GM23338 (cell line): Measurements from ENCODE around the gene C4BPA. TPM values are rescaled to one million over a fixed set of nuclear protein-coding genes. Genes with fewer than 3 reads are reported as not detected.
A peak's percentile ranks its signal among the peaks of the same experiment; 100 is the strongest.

Experiments used
- ATAC-seq: fragments of 200-7000 bp; cut with Tn5 transposase; 3 replicates; pipeline ENCODE4 v1.9.1; 2020
- DNase-seq: peaks from one replicate; pipeline ENCODE4 v3.0.0-alpha.2; 2015; ENCODE audit warnings: low spot score
- H2AFZ ChIP-seq: fragments of 200-600 bp; sonication (generic); 2 replicates; pipeline ENCODE4 v1.8.0; 2016; ENCODE audit warnings: antibody characterized with exemption, mild to moderate bottlenecking, moderate library complexity
- H3F3A ChIP-seq: fragments of 200-600 bp; sonication (generic); replicated peaks from 2 replicates; pipeline ENCODE4 v1.8.0; 2017; ENCODE audit warnings: antibody characterized with exemption, mixed run types, low read depth
- H3K27ac ChIP-seq: fragments of 200-600 bp; sonication (generic); 2 replicates; pipeline ENCODE4 v1.6.1; 2016; ENCODE audit warnings: low read depth
- H3K27me3 ChIP-seq: fragments of 200-600 bp; sonication (generic); 2 replicates; pipeline ENCODE4 v1.8.0; 2016; ENCODE audit warnings: mild to moderate bottlenecking, mixed run types, moderate library complexity; ENCODE audit not compliant: insufficient read depth
- H3K36me3 ChIP-seq: fragments of 200-600 bp; sonication (generic); 2 replicates; pipeline ENCODE4 v1.8.0; 2016; ENCODE audit warnings: mild to moderate bottlenecking; ENCODE audit not compliant: insufficient read depth
- H3K4me1 ChIP-seq: fragments of 200-600 bp; sonication (generic); 2 replicates; pipeline ENCODE4 v1.8.0; 2016; ENCODE audit warnings: mild to moderate bottlenecking, moderate library complexity; ENCODE audit not compliant: insufficient read depth
- H3K4me2 ChIP-seq: fragments of 200-600 bp; sonication (generic); 2 replicates; pipeline ENCODE4 v1.7.1; 2017; ENCODE audit warnings: mixed run types
- H3K4me3 ChIP-seq: fragments of 200-600 bp; sonication (generic); 2 replicates; pipeline ENCODE4 v1.6.1; 2016; ENCODE audit warnings: mixed run types
- H3K79me2 ChIP-seq: fragments of 200-600 bp; sonication (generic); replicated peaks from 2 replicates; pipeline ENCODE4 v1.8.0; 2017; ENCODE audit warnings: mild to moderate bottlenecking; ENCODE audit not compliant: insufficient read depth
- H3K9me2 ChIP-seq: fragments of 200-600 bp; sonication (generic); 2 replicates; pipeline ENCODE4 v1.8.0; 2017; ENCODE audit not compliant: insufficient read depth
- H4K20me1 ChIP-seq: fragments of 200-600 bp; sonication (generic); replicated peaks from 2 replicates; pipeline ENCODE4 v1.8.0; 2017; ENCODE audit warnings: mild to moderate bottlenecking; ENCODE audit not compliant: insufficient read depth
- H3K27ac Mint-ChIP-seq: 2 replicates; pipeline ENCODE4 v1.8.0; 2020; ENCODE audit warnings: inconsistent platforms, mild to moderate bottlenecking, moderate library complexity, mixed read lengths
- H3K27me3 Mint-ChIP-seq: 3 replicates; pipeline ENCODE4 v1.8.0; 2022; ENCODE audit warnings: low read depth, mild to moderate bottlenecking, moderate library complexity, mixed read lengths, inconsistent platforms; ENCODE audit not compliant: insufficient read depth, poor library complexity
- H3K36me3 Mint-ChIP-seq: 3 replicates; pipeline ENCODE4 v1.8.0; 2021; ENCODE audit warnings: low read depth, mild to moderate bottlenecking, inconsistent platforms, moderate library complexity, mixed read lengths
- H3K4me1 Mint-ChIP-seq: 3 replicates; pipeline ENCODE4 v1.8.0; 2020; ENCODE audit warnings: mild to moderate bottlenecking, inconsistent platforms, mixed read lengths
- H3K4me3 Mint-ChIP-seq: 3 replicates; pipeline ENCODE4 v1.8.0; 2021; ENCODE audit warnings: moderate library complexity, mild to moderate bottlenecking, inconsistent platforms, mixed read lengths
- H3K9me3 Mint-ChIP-seq: 3 replicates; pipeline ENCODE4 v1.8.0; 2020; ENCODE audit warnings: moderate library complexity, mild to moderate bottlenecking, inconsistent platforms, mixed read lengths
- CREB1 ChIP-seq: fragments of 250-450 bp; sonication (Bioruptor Pico); IDR thresholded peaks from 2 replicates; pipeline ENCODE4 v1.5.0; 2020; ENCODE audit warnings: low read depth, mild to moderate bottlenecking, moderate library complexity
- EZH2 ChIP-seq: fragments of 200-600 bp; sonication (generic); IDR thresholded peaks from one replicate; pipeline ENCODE4 v1.8.0; 2017; ENCODE audit warnings: antibody characterized with exemption, mild to moderate bottlenecking, low read depth; ENCODE audit not compliant: unreplicated experiment
- EZH2phosphoT487 ChIP-seq: fragments of 200-600 bp; sonication (generic); IDR thresholded peaks from one replicate; pipeline ENCODE4 v1.8.1; 2018; ENCODE audit warnings: antibody characterized with exemption; ENCODE audit not compliant: unreplicated experiment
- JUNB ChIP-seq: IDR thresholded peaks from one replicate; pipeline ENCODE4 v1.6.1; 2016; ENCODE audit warnings: antibody characterized with exemption; ENCODE audit not compliant: unreplicated experiment
- NANOG ChIP-seq: IDR thresholded peaks from 2 replicates; pipeline ENCODE4 v1.6.1; 2016; ENCODE audit warnings: antibody characterized with exemption, borderline replicate concordance
- POLR2AphosphoS5 ChIP-seq: IDR thresholded peaks from 2 replicates; pipeline ENCODE4 v1.6.1; 2016; ENCODE audit warnings: antibody characterized with exemption, low read depth
- STAT1 ChIP-seq: IDR thresholded peaks from one replicate; pipeline ENCODE4 v1.6.1; 2016; ENCODE audit warnings: antibody characterized with exemption; ENCODE audit not compliant: unreplicated experiment
- ZNF114 ChIP-seq: fragments of 250-450 bp; sonication (Bioruptor Pico); IDR thresholded peaks from 2 replicates; pipeline ENCODE4 v1.5.0; 2020; ENCODE audit warnings: mild to moderate bottlenecking, moderate library complexity
- ZNF331 ChIP-seq: fragments of 250-450 bp; sonication (Bioruptor Pico); IDR thresholded peaks from 2 replicates; pipeline ENCODE4 v1.5.0; 2020; ENCODE audit warnings: low read depth, mild to moderate bottlenecking, moderate library complexity
- polyA plus RNA-seq: library from polyadenylated mRNA; unstranded; fragments of >200 nt; fragmentation: Nextera tagmentation; extraction: Ambion mirVana; gene quantifications from 2 replicates; pipeline ENCODE4 v1.2.1, GENCODE V29; 2016
- total RNA-seq: library from RNA; depleted of rRNA; stranded (reverse); fragments of >200 nt; shearing (Covaris generic); gene quantifications from 2 replicates; pipeline ENCODE4 v1.2.3, GENCODE V29; 2014
- TF ChIP-seq, protein P1 (sequence below), 2 experiments: fragments of 200-600 bp in 1 of 2; sonication (generic) in 1 of 2; conservative IDR thresholded peaks; 2 replicates each; pipeline versions ENCODE4 v1.5.1 to v1.6.1; 2016 to 2017; ENCODE audit warnings: antibody characterized with exemption in 2 of 2, low read depth in 2 of 2, mild to moderate bottlenecking in 2 of 2, moderate library complexity in 1 of 2
- TF ChIP-seq, protein P2 (sequence below): IDR thresholded peaks from one replicate; pipeline ENCODE4 v1.6.1; 2018; ENCODE audit warnings: antibody characterized with exemption; ENCODE audit not compliant: unreplicated experiment

Gene C4BPA
- total and polyA plus RNA-seq, 2 experiments from 2014 or later = not detected

DNA sequence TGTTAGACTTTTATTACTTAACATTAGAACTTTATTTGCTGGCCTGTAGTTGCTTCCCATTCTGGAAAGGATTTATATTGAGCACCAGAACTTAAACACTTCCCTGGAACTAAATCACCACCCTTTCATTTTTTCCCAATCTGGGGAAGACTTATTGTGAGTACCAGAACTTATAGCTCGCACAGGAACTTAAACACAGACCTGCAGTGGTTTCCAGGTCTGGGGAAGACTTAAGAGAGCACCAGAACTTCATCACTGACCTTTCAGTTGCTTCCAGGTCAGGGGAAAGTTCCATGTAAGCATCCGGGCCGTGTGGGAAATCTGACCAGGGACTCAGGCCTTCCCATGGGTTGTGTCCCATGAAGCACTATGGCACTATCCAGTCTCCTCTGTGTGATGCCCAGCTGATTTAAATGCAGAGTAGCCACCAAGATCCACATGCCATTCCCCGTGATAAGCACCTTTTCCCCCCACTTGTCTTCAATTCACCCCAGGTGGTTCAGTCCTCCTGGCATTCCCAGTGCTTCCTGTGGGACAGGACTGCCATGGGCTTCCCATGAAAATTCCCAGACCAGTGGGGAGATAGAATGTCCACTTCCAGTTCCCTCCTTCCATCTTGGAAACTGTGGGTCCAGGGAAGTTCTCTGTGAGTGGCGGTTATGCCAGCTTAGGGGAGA is 48.9 kb downstream of the C4BPA start:
- DNase-seq (no peak), ATAC-seq (no peak)
- H3K4me3 Mint-ChIP-seq = no peak overlapping the region
- Histone ChIP-seq H3K27ac (no peak overlapping the region), H3K27me3 (no peaks in the 10 kb centered on the region), H3F3A (no peaks in the 10 kb centered on the region), H3K9me2 (no peaks in the 10 kb centered on the region; the same call in 1 of the 2 replicates), H3K79me2 (no peaks in the 10 kb centered on the region), H3K36me3 (no peaks in the 10 kb centered on the region), H3K4me2 (no peak overlapping the region), H4K20me1 (no peaks in the 10 kb centered on the region), H3K4me3 (no peak overlapping the region), H3K4me1 (no peaks in the 10 kb centered on the region), H2AFZ (peak overlapping the region; percentile 73; the same call in 1 of the 2 replicates)
- TF ChIP-seq JUNB = no peak
- TF ChIP-seq EZH2 = no peak
- TF ChIP-seq ZNF331 (CRISPR knock-in tag) = no peak
- TF ChIP-seq ZNF114 (CRISPR knock-in tag) = no peak
- TF ChIP-seq STAT1 = no peak
- TF ChIP-seq EZH2phosphoT487 = no peak
- TF ChIP-seq, protein P1, sequence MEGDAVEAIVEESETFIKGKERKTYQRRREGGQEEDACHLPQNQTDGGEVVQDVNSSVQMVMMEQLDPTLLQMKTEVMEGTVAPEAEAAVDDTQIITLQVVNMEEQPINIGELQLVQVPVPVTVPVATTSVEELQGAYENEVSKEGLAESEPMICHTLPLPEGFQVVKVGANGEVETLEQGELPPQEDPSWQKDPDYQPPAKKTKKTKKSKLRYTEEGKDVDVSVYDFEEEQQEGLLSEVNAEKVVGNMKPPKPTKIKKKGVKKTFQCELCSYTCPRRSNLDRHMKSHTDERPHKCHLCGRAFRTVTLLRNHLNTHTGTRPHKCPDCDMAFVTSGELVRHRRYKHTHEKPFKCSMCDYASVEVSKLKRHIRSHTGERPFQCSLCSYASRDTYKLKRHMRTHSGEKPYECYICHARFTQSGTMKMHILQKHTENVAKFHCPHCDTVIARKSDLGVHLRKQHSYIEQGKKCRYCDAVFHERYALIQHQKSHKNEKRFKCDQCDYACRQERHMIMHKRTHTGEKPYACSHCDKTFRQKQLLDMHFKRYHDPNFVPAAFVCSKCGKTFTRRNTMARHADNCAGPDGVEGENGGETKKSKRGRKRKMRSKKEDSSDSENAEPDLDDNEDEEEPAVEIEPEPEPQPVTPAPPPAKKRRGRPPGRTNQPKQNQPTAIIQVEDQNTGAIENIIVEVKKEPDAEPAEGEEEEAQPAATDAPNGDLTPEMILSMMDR (conservative IDR thresholded peaks at IDR 0.05; ENCODE audit: low read depth in 2 of 2) = no peak
- TF ChIP-seq POLR2AphosphoS5 = no peak
- no peak for TF ChIP-seq NANOG
- H3K4me1 Mint-ChIP-seq = no peaks in the 10 kb centered on the region
- H3K27me3 Mint-ChIP-seq = no peaks in the 10 kb centered on the region
- H3K27ac Mint-ChIP-seq = no peak overlapping the region
- 0 out of 3 replicates have a peak, but pooled peaks cover 4% of the 10 kb centered on the region for H3K9me3 Mint-ChIP-seq
- H3K36me3 Mint-ChIP-seq = no peaks in the 10 kb centered on the region; the same call in 2 of the 3 replicates

- Mint-ChIP-seq H3K9me3 (0 out of 3 replicates have a peak, but pooled peaks cover 4% of the 10 kb centered on the region), H3K4me1 (no peaks in the 10 kb centered on the region), H3K4me3 (no peak overlapping the region), H3K27me3 (no peaks in the 10 kb centered on the region), H3K36me3 (no peaks in the 10 kb centered on the region; the same call in 2 of the 3 replicates), H3K27ac (no peak overlapping the region)
- Histone ChIP-seq H3K4me3 (no peak overlapping the region), H3K4me2 (no peak overlapping the region), H3K79me2 (no peaks in the 10 kb centered on the region), H3K4me1 (no peaks in the 10 kb centered on the region), H3F3A (no peaks in the 10 kb centered on the region), H4K20me1 (no peaks in the 10 kb centered on the region), H3K27me3 (no peaks in the 10 kb centered on the region), H2AFZ (no peak overlapping the region), H3K27ac (no peak overlapping the region), H3K36me3 (no peaks in the 10 kb centered on the region), H3K9me2 (no peaks in the 10 kb centered on the region; the same call in 1 of the 2 replicates)
- no peak for DNase-seq
- TF ChIP-seq, protein P2, sequence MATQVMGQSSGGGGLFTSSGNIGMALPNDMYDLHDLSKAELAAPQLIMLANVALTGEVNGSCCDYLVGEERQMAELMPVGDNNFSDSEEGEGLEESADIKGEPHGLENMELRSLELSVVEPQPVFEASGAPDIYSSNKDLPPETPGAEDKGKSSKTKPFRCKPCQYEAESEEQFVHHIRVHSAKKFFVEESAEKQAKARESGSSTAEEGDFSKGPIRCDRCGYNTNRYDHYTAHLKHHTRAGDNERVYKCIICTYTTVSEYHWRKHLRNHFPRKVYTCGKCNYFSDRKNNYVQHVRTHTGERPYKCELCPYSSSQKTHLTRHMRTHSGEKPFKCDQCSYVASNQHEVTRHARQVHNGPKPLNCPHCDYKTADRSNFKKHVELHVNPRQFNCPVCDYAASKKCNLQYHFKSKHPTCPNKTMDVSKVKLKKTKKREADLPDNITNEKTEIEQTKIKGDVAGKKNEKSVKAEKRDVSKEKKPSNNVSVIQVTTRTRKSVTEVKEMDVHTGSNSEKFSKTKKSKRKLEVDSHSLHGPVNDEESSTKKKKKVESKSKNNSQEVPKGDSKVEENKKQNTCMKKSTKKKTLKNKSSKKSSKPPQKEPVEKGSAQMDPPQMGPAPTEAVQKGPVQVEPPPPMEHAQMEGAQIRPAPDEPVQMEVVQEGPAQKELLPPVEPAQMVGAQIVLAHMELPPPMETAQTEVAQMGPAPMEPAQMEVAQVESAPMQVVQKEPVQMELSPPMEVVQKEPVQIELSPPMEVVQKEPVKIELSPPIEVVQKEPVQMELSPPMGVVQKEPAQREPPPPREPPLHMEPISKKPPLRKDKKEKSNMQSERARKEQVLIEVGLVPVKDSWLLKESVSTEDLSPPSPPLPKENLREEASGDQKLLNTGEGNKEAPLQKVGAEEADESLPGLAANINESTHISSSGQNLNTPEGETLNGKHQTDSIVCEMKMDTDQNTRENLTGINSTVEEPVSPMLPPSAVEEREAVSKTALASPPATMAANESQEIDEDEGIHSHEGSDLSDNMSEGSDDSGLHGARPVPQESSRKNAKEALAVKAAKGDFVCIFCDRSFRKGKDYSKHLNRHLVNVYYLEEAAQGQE = no peak
- TF ChIP-seq ZNF114 (CRISPR knock-in tag) (no peak), EZH2phosphoT487 (no peak), EZH2 (no peak), ZNF331 (CRISPR knock-in tag) (no peak), CREB1 (no peak), JUNB (no peak)
- TF ChIP-seq, protein P1 (conservative IDR thresholded peaks at IDR 0.05; ENCODE audit: low read depth in 2 of 2) = no peak
- no peak for ATAC-seq
Measured at GRCh38 chr1:207155028-207155427, 51.0 kb downstream of the C4BPA start.
